ENCODE data around the gene KCNQ2.

Gene KCNQ2

DNA sequence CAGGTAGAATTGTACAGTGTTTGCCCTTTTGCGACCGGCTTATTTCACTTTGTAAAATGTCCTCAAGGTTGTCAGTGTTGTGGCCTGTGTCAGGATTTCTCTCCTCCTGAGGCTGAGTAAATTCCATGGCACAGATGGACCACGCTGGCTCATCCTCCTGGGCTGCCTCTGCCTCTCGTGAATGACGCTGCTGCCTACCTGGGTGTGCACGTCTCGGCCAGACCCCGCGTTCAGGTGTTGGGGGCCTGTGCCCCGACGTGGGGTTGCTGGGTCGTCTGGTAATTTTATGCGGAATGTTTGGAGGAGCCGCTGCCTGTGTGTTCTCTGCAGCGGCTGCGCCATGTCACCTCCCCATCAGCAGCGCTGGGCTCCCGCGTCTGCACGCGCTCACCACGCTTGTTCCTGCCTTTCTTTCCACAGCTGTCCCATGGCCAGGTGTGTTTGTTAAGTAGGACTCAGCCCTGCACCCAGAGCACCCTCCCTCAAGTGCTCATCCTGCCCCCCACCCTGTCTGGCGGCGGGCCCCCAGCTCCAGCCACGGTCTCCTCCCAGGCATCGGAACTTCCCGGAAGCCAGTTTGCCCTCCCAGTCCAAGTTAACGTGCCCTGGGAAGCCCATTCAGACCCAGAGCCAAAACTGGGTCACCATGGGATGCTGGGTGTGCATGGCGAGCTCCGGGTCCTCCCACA is 75.2 kb downstream of the KCNQ2 start:
- Histone ChIP-seq H3K4me1 (ENCODE audit: control insufficient read depth in 2 of 2, insufficient read depth in 1 of 2, low read depth in 1 of 2, low read length in 2 of 2) (peaks cover 8 to 17% of the 10 kb centered on the region in 2 donors), H3K79me1 (ENCODE audit: low read depth, low read length) (peaks cover 2% of the 10 kb centered on the region), H2BK15ac (ENCODE audit: low read length) (peak overlapping the region; percentile 27), H3K18ac (ENCODE audit: low read length) (peak overlapping the region; percentile 48), H2AK5ac (ENCODE audit: low read depth, low read length) (no peak overlapping the region), H2AFZ (ENCODE audit: low read length) (no peak overlapping the region), H4K91ac (ENCODE audit: low read depth, low read length, poor library complexity) (no peak overlapping the region), H3K27me3 (ENCODE audit: control insufficient read depth in 3 of 3, insufficient read depth in 3 of 3, low read depth in 1 of 3, low read length in 3 of 3) (no peaks in the 10 kb centered on the region), H2BK12ac (ENCODE audit: low read length) (no peak overlapping the region), H2BK5ac (ENCODE audit: low read length) (no peak overlapping the region), H3K4me2 (ENCODE audit: insufficient read depth, low read length, poor library complexity, severe bottlenecking) (no peak overlapping the region), H3K4me3 (ENCODE audit: low read length in 2 of 2) (no peak overlapping the region), H3K4ac (ENCODE audit: low read length) (no peak overlapping the region), H2BK120ac (ENCODE audit: low read depth, low read length) (peak overlapping the region; percentile 50), H3K14ac (ENCODE audit: low read length) (peak overlapping the region; percentile 75), H3K27ac (replicated peaks; ENCODE audit: low read length) (no peak overlapping the region), H3K36me3 (replicated peaks in 1 of 2; ENCODE audit: control insufficient read depth in 2 of 2, insufficient read depth in 2 of 2, low read length in 2 of 2) (no peaks in the 10 kb centered on the region), H3K23ac (ENCODE audit: low read depth, low read length, poor library complexity) (peak overlapping the region; percentile 55), H4K8ac (ENCODE audit: low read depth, low read length) (no peak overlapping the region), H3K9ac (ENCODE audit: low read depth, low read length, poor library complexity) (no peak overlapping the region), H3K9me3 (replicated peaks in 1 of 2; ENCODE audit: control insufficient read depth in 2 of 2, insufficient read depth in 1 of 2, low read depth in 1 of 2, low read length in 2 of 2) (peaks cover 0 to 7% of the 10 kb centered on the region in 2 donors)
- DNase-seq (ENCODE audit: low spot score) = no peak
- no CpG with 5 or more reads among the region's 30 CpGs for WGBS, 2 donors (ENCODE audit: extremely low coverage in 2 of 2, insufficient read length in 2 of 2, insufficient replicate concordance in 1 of 2)

DNA sequence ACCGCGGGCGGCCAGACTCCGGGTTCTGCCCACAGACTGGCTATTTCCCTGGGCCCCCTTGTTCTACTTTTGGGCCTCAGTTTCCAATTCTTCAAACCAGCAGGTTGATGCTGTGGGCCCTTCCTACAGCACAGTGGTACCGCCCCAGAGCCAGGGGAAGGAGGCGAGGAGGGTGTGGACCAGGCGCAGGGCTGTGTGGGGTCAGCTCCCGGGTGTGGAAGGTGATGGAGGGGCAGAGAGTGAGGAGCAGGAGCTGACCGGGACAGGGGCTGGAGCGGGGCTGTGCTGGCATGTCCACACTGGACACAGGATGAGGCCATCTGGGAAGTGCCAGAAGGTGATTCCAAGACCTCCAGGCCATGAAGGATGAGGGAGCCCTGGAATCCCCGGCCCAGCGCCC is 76.2 kb downstream of the KCNQ2 start:
- Histone ChIP-seq H2BK15ac (ENCODE audit: low read length) (no peak overlapping the region), H3K36me3 (replicated peaks in 1 of 2; ENCODE audit: control insufficient read depth in 2 of 2, insufficient read depth in 2 of 2, low read length in 2 of 2) (no peaks in the 10 kb centered on the region), H4K91ac (ENCODE audit: low read depth, low read length, poor library complexity) (no peak overlapping the region), H3K27ac (replicated peaks; ENCODE audit: low read length) (no peak overlapping the region), H2BK120ac (ENCODE audit: low read depth, low read length) (no peak overlapping the region), H2BK12ac (ENCODE audit: low read length) (no peak overlapping the region), H3K14ac (ENCODE audit: low read length) (no peak overlapping the region), H3K9me3 (replicated peaks in 1 of 2; ENCODE audit: control insufficient read depth in 2 of 2, insufficient read depth in 1 of 2, low read depth in 1 of 2, low read length in 2 of 2) (peaks cover 0 to 13% of the 10 kb centered on the region in 2 donors), H3K27me3 (ENCODE audit: control insufficient read depth in 3 of 3, insufficient read depth in 3 of 3, low read depth in 1 of 3, low read length in 3 of 3) (peaks cover 0 to 3% (median 0%) of the 10 kb centered on the region in 3 experiments), H3K79me1 (ENCODE audit: low read depth, low read length) (peaks cover 2% of the 10 kb centered on the region), H2AK5ac (ENCODE audit: low read depth, low read length) (no peak overlapping the region), H3K4me3 (ENCODE audit: low read length in 2 of 2) (no peak overlapping the region), H3K18ac (ENCODE audit: low read length) (no peak overlapping the region), H3K4me1 (ENCODE audit: control insufficient read depth in 2 of 2, insufficient read depth in 1 of 2, low read depth in 1 of 2, low read length in 2 of 2) (peaks cover 8 to 17% of the 10 kb centered on the region in 2 donors), H3K9ac (ENCODE audit: low read depth, low read length, poor library complexity) (no peak overlapping the region), H3K4ac (ENCODE audit: low read length) (no peak overlapping the region), H3K23ac (ENCODE audit: low read depth, low read length, poor library complexity) (peak overlapping the region; percentile 29), H2AFZ (ENCODE audit: low read length) (no peak overlapping the region), H2BK5ac (ENCODE audit: low read length) (no peak overlapping the region), H3K4me2 (ENCODE audit: insufficient read depth, low read length, poor library complexity, severe bottlenecking) (no peak overlapping the region), H4K8ac (ENCODE audit: low read depth, low read length) (no peak overlapping the region)
- no peak for DNase-seq (ENCODE audit: low spot score)
- no CpG with 5 or more reads among the region's 12 CpGs for WGBS, 2 donors (ENCODE audit: extremely low coverage in 2 of 2, insufficient read length in 2 of 2, insufficient replicate concordance in 1 of 2)

DNA sequence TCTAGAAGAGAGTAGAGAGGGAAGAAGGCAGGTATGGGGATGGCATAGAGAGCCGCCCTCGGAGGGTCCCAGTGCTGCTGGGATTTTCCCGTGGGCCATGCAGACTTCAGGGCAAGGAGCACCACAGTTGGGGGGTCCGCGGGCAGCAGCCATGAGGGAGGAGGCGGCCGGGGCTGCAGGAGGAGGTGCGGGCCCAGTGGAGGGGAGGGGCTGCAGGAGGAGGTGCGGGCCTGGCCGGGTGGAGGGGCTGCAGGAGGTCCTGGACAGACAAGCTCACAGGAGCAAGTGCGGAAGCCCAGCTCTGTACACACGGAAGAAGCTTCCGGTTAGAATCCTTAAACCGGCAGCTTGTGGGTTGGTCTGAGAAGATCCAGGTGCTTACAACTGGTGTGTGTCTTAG is 76.7 kb downstream of the KCNQ2 start:
- H3K36me3 ChIP-seq (replicated peaks in 1 of 2; ENCODE audit: control insufficient read depth in 2 of 2, insufficient read depth in 2 of 2, low read length in 2 of 2) = no peaks in the 10 kb centered on the region
- H3K9me3 ChIP-seq (replicated peaks in 1 of 2; ENCODE audit: control insufficient read depth in 2 of 2, insufficient read depth in 1 of 2, low read depth in 1 of 2, low read length in 2 of 2) = peaks cover 0 to 14% of the 10 kb centered on the region in 2 donors
- no peak overlapping the region for H2BK120ac ChIP-seq (ENCODE audit: low read depth, low read length)
- H2BK12ac ChIP-seq (ENCODE audit: low read length) = peak overlapping the region; percentile 22
- no peak for DNase-seq (ENCODE audit: low spot score)
- H2AFZ ChIP-seq (ENCODE audit: low read length) = no peak overlapping the region
- peaks cover 0 to 3% (median 0%) of the 10 kb centered on the region in 3 experiments for H3K27me3 ChIP-seq (ENCODE audit: control insufficient read depth in 3 of 3, insufficient read depth in 3 of 3, low read depth in 1 of 3, low read length in 3 of 3)
- no peak overlapping the region for H3K4me2 ChIP-seq (ENCODE audit: insufficient read depth, low read length, poor library complexity, severe bottlenecking)
- H3K23ac ChIP-seq (ENCODE audit: low read depth, low read length, poor library complexity) = peak overlapping the region; percentile 65
- H3K79me1 ChIP-seq (ENCODE audit: low read depth, low read length) = peaks cover 2% of the 10 kb centered on the region
- no peak overlapping the region for H2BK5ac ChIP-seq (ENCODE audit: low read length)
- no peak overlapping the region for H3K4me3 ChIP-seq (ENCODE audit: low read length in 2 of 2)
- no peak overlapping the region for H3K18ac ChIP-seq (ENCODE audit: low read length)
- no peak overlapping the region for H3K27ac ChIP-seq (replicated peaks; ENCODE audit: low read length)
- no peak overlapping the region for H3K4ac ChIP-seq (ENCODE audit: low read length)
- H4K91ac ChIP-seq (ENCODE audit: low read depth, low read length, poor library complexity) = no peak overlapping the region
- peaks cover 8 to 17% of the 10 kb centered on the region in 2 donors for H3K4me1 ChIP-seq (ENCODE audit: control insufficient read depth in 2 of 2, insufficient read depth in 1 of 2, low read depth in 1 of 2, low read length in 2 of 2)
- WGBS, 2 donors (ENCODE audit: extremely low coverage in 2 of 2, insufficient read length in 2 of 2, insufficient replicate concordance in 1 of 2) = no CpG with 5 or more reads among the region's 14 CpGs
- no peak overlapping the region for H2BK15ac ChIP-seq (ENCODE audit: low read length)
- H4K8ac ChIP-seq (ENCODE audit: low read depth, low read length) = no peak overlapping the region
- H3K14ac ChIP-seq (ENCODE audit: low read length) = no peak overlapping the region
- H3K9ac ChIP-seq (ENCODE audit: low read depth, low read length, poor library complexity) = no peak overlapping the region
- H2AK5ac ChIP-seq (ENCODE audit: low read depth, low read length) = no peak overlapping the region

DNA sequence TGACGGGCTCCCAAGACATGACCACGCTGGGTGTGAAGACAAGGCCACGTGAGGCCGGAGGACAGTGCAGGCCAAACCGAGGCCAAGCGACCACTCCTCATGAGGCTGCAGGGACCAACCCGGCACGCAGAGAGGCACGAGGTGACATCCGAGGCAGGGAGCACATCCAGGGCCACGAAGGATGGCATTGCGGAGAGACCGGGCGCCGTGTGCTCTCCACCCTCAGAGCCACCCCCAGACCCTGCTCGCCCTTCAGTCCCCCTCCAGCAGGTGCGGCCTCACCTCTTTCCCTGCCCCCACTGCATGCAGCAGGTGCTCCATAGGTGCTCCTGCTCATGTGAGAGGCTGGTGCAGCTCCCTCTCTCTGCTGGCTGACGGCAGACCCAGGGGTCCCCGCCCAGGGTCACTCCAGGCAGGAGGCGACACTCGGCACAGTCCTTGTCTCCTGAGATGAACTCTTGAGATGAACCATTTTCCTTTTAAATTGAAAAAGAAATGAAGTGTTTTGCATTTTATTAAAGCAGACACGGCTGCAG is 77.5 kb downstream of the KCNQ2 start:
- Histone ChIP-seq H3K27me3 (ENCODE audit: control insufficient read depth in 3 of 3, insufficient read depth in 3 of 3, low read depth in 1 of 3, low read length in 3 of 3) (peaks cover 0 to 3% (median 0%) of the 10 kb centered on the region in 3 experiments), H3K4me2 (ENCODE audit: insufficient read depth, low read length, poor library complexity, severe bottlenecking) (no peak overlapping the region), H2BK12ac (ENCODE audit: low read length) (no peak overlapping the region), H3K9me3 (replicated peaks in 1 of 2; ENCODE audit: control insufficient read depth in 2 of 2, insufficient read depth in 1 of 2, low read depth in 1 of 2, low read length in 2 of 2) (peaks cover 0 to 14% of the 10 kb centered on the region in 2 donors), H3K27ac (replicated peaks; ENCODE audit: low read length) (no peak overlapping the region), H2BK120ac (ENCODE audit: low read depth, low read length) (no peak overlapping the region), H3K4me3 (ENCODE audit: low read length in 2 of 2) (no peak overlapping the region), H4K8ac (ENCODE audit: low read depth, low read length) (no peak overlapping the region), H3K9ac (ENCODE audit: low read depth, low read length, poor library complexity) (peak overlapping the region; percentile 30), H2AK5ac (ENCODE audit: low read depth, low read length) (peak overlapping the region; percentile 88), H4K91ac (ENCODE audit: low read depth, low read length, poor library complexity) (no peak overlapping the region), H3K18ac (ENCODE audit: low read length) (peak overlapping the region; percentile 65), H3K14ac (ENCODE audit: low read length) (peak overlapping the region; percentile 94), H3K79me1 (ENCODE audit: low read depth, low read length) (peaks cover 2% of the 10 kb centered on the region), H3K4ac (ENCODE audit: low read length) (no peak overlapping the region), H2AFZ (ENCODE audit: low read length) (no peak overlapping the region), H2BK5ac (ENCODE audit: low read length) (no peak overlapping the region), H2BK15ac (ENCODE audit: low read length) (no peak overlapping the region), H3K23ac (ENCODE audit: low read depth, low read length, poor library complexity) (peak overlapping the region; percentile 52), H3K36me3 (replicated peaks in 1 of 2; ENCODE audit: control insufficient read depth in 2 of 2, insufficient read depth in 2 of 2, low read length in 2 of 2) (no peaks in the 10 kb centered on the region), H3K4me1 (ENCODE audit: control insufficient read depth in 2 of 2, insufficient read depth in 1 of 2, low read depth in 1 of 2, low read length in 2 of 2) (peaks cover 8 to 17% of the 10 kb centered on the region in 2 donors)
- no CpG with 5 or more reads among the region's 22 CpGs for WGBS, 2 donors (ENCODE audit: extremely low coverage in 2 of 2, insufficient read length in 2 of 2, insufficient replicate concordance in 1 of 2)
- DNase-seq (ENCODE audit: low spot score) = no peak

Measured in neuronal stem cell (in vitro differentiated cells).